ENCODE results near the gene LRTM2. TPM values are rescaled to one million over a fixed set of nuclear protein-coding genes. Genes with fewer than 3 reads are reported as not detected.

LRTM2 gene
- total and polyA plus RNA-seq, 2 of the 4 experiments (the other 2 are of a cell fraction): not detected

GRCh38 chr12:1811948-1812291, 8.4 kb upstream of the LRTM2 start:
- POLR2A ChIA-PET (ENCODE audit: unreplicated experiment): no interaction called here
- H3K4me1 ChIP-seq (ENCODE audit: control insufficient read depth, insufficient read depth, low read length): no peaks in the 10 kb centered on the region; the same call in 1 of the 2 replicates
- no peak overlapping the region for H2BK20ac ChIP-seq (ENCODE audit: low read depth, low read length)
- CTCF ChIA-PET: no interaction called here
- no peak overlapping the region for H2BK15ac ChIP-seq (ENCODE audit: low read depth, low read length)
- H4K8ac ChIP-seq (ENCODE audit: low read depth in 2 of 2, low read length in 2 of 2): no peak overlapping the region; a peak in 1 of 4 replicates
- H2BK5ac ChIP-seq (ENCODE audit: low read depth, low read length, poor library complexity, severe bottlenecking): no peak overlapping the region
- no peak overlapping the region for H3K23ac ChIP-seq (ENCODE audit: low read depth, low read length)
- ATAC-seq (ENCODE audit: low read depth) (no peak), DNase-seq (no peak)
- H2AK9ac ChIP-seq (replicated peaks; ENCODE audit: low read depth, low read length, poor library complexity): no peak overlapping the region
- H4K5ac ChIP-seq (ENCODE audit: low read depth, low read length): no peak overlapping the region
- dilution Hi-C loops (cut with HindIII; ENCODE audit: low sequenced_read_pairs, unreplicated experiment) (no loop called here), in situ Hi-C loops (cut with MboI; ENCODE audit: low sequenced_read_pairs) (loop anchor here (25.0 kb wide), 1 partner anchor 475 kb away; no protein-coding TSS in a partner anchor), intact Hi-C loops (cut with micrococcal nuclease) (no loop called here)
- no peak overlapping the region for H3K9ac ChIP-seq (ENCODE audit: low read depth, low read length)
- peaks cover 27% of the 10 kb centered on the region for H3K27me3 ChIP-seq (ENCODE audit: control insufficient read depth, insufficient read depth, low read length)
- TF ChIP-seq FOS (IDR thresholded peaks at IDR 0.05; ENCODE audit: low read depth, low read length) (no peak), BHLHE40 (IDR thresholded peaks at IDR 0.05; ENCODE audit: low read depth, low read length) (no peak), SMC3 (IDR thresholded peaks at IDR 0.05; ENCODE audit: low read depth, low read length) (no peak), MAFK (IDR thresholded peaks at IDR 0.05; ENCODE audit: low read depth, low read length) (no peak), CTCF (conservative IDR thresholded peaks at IDR 0.05; ENCODE audit: low read depth, low read length) (no peak), RCOR1 (IDR thresholded peaks at IDR 0.05; ENCODE audit: insufficient replicate concordance, low read length) (no peak), RAD21 (IDR thresholded peaks at IDR 0.05; ENCODE audit: low read length) (no peak), CEBPB (IDR thresholded peaks at IDR 0.05; ENCODE audit: low read depth, low read length) (no peak), POLR2A (IDR thresholded peaks at IDR 0.05; ENCODE audit: low read depth, low read length) (no peak)
- TF ChIP-seq, protein P1, sequence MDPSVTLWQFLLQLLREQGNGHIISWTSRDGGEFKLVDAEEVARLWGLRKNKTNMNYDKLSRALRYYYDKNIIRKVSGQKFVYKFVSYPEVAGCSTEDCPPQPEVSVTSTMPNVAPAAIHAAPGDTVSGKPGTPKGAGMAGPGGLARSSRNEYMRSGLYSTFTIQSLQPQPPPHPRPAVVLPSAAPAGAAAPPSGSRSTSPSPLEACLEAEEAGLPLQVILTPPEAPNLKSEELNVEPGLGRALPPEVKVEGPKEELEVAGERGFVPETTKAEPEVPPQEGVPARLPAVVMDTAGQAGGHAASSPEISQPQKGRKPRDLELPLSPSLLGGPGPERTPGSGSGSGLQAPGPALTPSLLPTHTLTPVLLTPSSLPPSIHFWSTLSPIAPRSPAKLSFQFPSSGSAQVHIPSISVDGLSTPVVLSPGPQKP (IDR thresholded peaks at IDR 0.05; ENCODE audit: borderline replicate concordance, low read depth, low read length): no peak
- no TSS peak for BruUV-seq (replicated peaks)
- no peak overlapping the region for H2BK120ac ChIP-seq (ENCODE audit: low read depth, low read length)
- H3K36me3 ChIP-seq (ENCODE audit: control insufficient read depth, insufficient read depth, low read length): no peaks in the 10 kb centered on the region
- no peaks in the 10 kb centered on the region for H4K20me1 ChIP-seq (ENCODE audit: insufficient read depth, low read length)
- H3K4ac ChIP-seq (ENCODE audit: low read depth, low read length): no peak overlapping the region
- no peak overlapping the region for H3K56ac ChIP-seq (ENCODE audit: extremely low read depth, insufficient read depth, low read length)
- no peak overlapping the region for H3K14ac ChIP-seq (replicated peaks; ENCODE audit: low read depth, low read length)
- no peak overlapping the region for H3K27ac ChIP-seq (ENCODE audit: insufficient read depth, low read length)
- H4K91ac ChIP-seq (ENCODE audit: insufficient read depth, low read depth, low read length): no peak overlapping the region
- H3K4me3 ChIP-seq (ENCODE audit: insufficient read depth, low read depth, low read length): no peak overlapping the region
- no peak overlapping the region for H3K4me2 ChIP-seq (ENCODE audit: low read depth, low read length)
- H3K9me3 ChIP-seq (ENCODE audit: control insufficient read depth, insufficient read depth, low read length): no peaks in the 10 kb centered on the region
- 88% methylated on average over 1 of the region's 6 CpGs; no CpG with 5 or more reads in 1 of the 2 experiments for WGBS, 2 experiments (ENCODE audit: extremely low coverage in 2 of 2, insufficient read length in 1 of 2)
- H3K79me1 ChIP-seq (ENCODE audit: low read depth in 1 of 2, low read length in 2 of 2): no peaks in the 10 kb centered on the region
- H3K9me1 ChIP-seq (ENCODE audit: insufficient read depth, low read length): peaks cover 7% of the 10 kb centered on the region
- H3K18ac ChIP-seq (ENCODE audit: low read depth, low read length): no peak overlapping the region
- H2AFZ ChIP-seq (replicated peaks; ENCODE audit: low read length, poor library complexity): no peak overlapping the region
- no peak overlapping the region for H2AK5ac ChIP-seq (ENCODE audit: low read depth, low read length)

Measured in IMR-90 (cell line).